H1 (cell line): ENCODE data around the gene RUVBL2.
"Not testable (repeated sequence)": the region's sequence is repeated elsewhere in the genome, so short reads cannot be mapped to it uniquely, and the experiment has no call there.

Source experiments
- BACH1 ChIP-seq: IDR thresholded peaks from 2 replicates; pipeline ENCODE4 v1.6.1; 2012; ENCODE audit warnings: low read length, improper control_type of control experiment
- RBBP5 ChIP-seq: IDR thresholded peaks from 2 replicates; pipeline ENCODE4 v1.7.1; 2012; ENCODE audit warnings: low read depth, mild to moderate bottlenecking, inconsistent platforms, low read length, moderate library complexity, borderline replicate concordance
- SUZ12 ChIP-seq: fragments of 200-600 bp; sonication (generic); IDR thresholded peaks from 2 replicates; pipeline ENCODE4 v1.6.1; 2012; ENCODE audit warnings: mild to moderate bottlenecking, inconsistent platforms, low read length, moderate library complexity, mixed read lengths
- TF ChIP-seq, protein P1 (sequence below), 3 experiments: IDR thresholded peaks; 1 replicate in 2 of 3; 2 replicates in 1 of 3; pipeline versions ENCODE4 v1.5.1 to v1.6.1; 2011; ENCODE audit warnings: low read length in 3 of 3, mild to moderate bottlenecking in 3 of 3, inconsistent platforms in 2 of 3, low read depth in 1 of 3, moderate library complexity in 1 of 3; ENCODE audit not compliant: insufficient read depth in 1 of 3; ENCODE audit errors: control extremely low read depth in 1 of 3
- TF ChIP-seq, protein P2 (sequence below): IDR thresholded peaks from 2 replicates; pipeline ENCODE4 v1.6.1; 2011; ENCODE audit warnings: low read depth, mild to moderate bottlenecking, low read length; ENCODE audit not compliant: insufficient read depth

DNA sequence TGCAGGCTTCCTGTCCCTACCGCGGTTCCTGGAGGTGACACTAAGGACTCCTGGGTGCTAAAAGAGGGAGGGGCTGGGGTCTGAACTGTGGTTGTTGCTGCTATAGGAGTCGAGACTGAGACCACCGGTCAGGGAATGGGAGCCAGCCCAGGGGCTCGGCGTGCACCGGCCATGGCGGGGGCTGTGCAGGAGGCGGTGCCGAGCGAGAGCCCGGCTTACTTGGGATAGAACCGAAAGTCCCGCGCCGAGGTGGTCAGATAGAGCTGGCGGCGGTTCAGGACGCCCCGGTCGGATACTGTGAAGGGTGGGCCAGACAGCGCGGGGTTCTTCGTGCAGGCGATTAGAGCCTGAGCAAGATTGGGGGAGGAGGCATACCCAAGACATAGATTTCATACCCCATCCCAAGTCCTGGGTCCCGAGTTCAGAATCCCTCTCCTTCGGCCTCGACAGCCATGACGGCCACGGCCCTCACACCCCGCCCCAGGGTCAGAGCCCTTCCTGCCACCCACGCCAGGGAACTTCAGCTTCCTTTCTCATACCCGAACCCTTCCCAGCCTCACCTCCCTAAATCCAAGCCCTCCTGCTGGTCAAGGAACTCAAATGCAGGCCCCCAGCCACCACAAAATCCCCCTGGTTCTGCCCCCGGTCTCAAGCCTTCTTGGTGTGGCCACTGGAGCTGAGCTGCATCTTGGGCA is 63.4 kb downstream of the RUVBL2 start:
- TF ChIP-seq SUZ12 = peak; percentile 78; the same call in 1 of the 2 replicates
- TF ChIP-seq, protein P1, sequence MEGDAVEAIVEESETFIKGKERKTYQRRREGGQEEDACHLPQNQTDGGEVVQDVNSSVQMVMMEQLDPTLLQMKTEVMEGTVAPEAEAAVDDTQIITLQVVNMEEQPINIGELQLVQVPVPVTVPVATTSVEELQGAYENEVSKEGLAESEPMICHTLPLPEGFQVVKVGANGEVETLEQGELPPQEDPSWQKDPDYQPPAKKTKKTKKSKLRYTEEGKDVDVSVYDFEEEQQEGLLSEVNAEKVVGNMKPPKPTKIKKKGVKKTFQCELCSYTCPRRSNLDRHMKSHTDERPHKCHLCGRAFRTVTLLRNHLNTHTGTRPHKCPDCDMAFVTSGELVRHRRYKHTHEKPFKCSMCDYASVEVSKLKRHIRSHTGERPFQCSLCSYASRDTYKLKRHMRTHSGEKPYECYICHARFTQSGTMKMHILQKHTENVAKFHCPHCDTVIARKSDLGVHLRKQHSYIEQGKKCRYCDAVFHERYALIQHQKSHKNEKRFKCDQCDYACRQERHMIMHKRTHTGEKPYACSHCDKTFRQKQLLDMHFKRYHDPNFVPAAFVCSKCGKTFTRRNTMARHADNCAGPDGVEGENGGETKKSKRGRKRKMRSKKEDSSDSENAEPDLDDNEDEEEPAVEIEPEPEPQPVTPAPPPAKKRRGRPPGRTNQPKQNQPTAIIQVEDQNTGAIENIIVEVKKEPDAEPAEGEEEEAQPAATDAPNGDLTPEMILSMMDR (IDR thresholded peaks at IDR 0.05; ENCODE audit: control extremely low read depth in 1 of 3, insufficient read depth in 1 of 3, low read depth in 1 of 3, low read length in 3 of 3) = not testable (repeated sequence)
- TF ChIP-seq RBBP5, BACH1: not testable (repeated sequence)
- TF ChIP-seq, protein P2, sequence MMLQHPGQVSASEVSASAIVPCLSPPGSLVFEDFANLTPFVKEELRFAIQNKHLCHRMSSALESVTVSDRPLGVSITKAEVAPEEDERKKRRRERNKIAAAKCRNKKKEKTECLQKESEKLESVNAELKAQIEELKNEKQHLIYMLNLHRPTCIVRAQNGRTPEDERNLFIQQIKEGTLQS = not testable (repeated sequence)
